Amygdala (tissue), 56 donors: ENCODE results near the gene C6orf118.

ENCODE experiments used
- DNase-seq, 56 donors: peaks; one replicate each; lab custom pipeline; 2025; lab: John Stamatoyannopoulos, UW

The C6orf118 gene

DNA sequence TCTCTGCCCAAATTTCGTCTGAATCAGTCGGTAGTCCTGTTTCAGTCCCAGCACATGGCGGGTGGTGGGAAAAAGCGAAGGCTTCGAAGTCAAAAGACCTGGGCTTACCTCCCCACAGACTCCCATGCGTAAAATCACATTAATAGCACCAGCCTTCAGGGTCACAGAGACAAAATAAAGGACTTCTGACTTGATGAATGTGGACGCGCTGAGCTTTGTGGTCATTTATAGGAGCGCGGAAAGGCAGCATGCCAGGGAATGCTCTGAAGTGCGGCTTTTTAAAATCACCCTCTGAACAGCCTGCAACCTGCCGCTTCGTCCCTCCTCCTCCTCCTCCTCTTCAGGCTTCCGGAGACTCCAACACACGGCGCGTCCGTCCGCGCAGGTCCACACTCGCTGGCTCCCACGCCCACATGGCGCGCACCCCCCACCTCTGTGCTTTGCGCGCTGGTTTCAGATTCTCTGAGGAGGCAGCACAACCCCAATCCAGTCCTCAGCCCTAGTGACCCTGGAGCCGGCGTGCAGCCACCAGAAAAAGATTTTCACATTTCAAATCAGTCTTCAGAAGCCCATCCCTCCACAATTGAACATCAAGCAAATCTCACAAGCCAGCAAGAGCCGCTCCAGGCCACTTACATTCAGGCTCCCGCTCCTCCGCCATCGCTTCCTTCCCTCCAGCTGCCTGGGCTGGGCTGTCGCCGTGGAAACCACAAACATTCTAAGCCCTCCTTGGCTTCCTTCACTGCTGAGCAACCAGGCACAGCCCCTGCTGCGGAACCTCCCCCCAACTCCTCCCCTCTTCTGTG lies at the start of gene C6orf118:
Gene C6orf118, minus strand, starts transcription at position 680 of the 806 bp plus-strand sequence. Its CDS starts 19 bp downstream, at position 661.
- DNase-seq: peak in 45 of 56 donors; percentile 3 to 77 (median 41)

DNA sequence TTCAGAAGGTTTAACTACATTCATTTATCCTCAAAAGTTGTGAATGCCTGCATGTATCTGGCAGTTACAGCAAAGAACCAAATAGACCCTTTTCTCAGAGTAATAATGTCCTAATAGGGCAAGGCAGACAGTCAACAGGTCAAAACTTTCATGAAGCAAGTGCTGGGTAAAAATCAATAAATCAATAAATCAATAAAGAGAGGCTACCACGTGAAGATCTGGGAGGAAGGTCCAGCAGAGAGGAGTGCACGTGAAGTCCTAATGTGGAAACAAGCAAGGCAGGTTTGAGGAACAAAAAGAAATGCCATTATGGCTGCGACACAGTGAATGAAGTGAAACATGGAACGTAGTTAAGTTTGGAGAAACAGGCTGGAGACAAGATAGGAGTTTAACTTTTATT lies 36.3 kb upstream of the C6orf118 start:
- DNase-seq: no peak

DNA sequence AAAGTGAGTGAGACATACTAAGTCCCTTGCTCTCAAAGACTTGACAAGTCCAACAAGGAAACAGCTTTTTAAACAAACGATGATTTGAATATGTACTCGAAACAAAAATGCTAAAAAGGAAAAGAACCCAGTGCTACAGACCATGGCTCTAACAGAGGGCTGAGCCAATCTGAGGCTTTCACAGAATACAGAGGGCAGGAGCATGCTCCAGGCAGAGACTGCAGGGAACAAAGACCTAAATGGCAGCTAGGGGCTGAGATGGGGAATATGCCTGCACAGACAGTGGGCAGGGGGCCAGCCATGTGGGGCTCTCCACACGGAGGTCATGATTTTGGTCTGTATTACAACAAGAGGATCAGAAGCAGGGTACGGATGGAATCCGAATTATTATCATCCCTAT lies 31.1 kb upstream of the C6orf118 start:
- DNase-seq: no peak

DNA sequence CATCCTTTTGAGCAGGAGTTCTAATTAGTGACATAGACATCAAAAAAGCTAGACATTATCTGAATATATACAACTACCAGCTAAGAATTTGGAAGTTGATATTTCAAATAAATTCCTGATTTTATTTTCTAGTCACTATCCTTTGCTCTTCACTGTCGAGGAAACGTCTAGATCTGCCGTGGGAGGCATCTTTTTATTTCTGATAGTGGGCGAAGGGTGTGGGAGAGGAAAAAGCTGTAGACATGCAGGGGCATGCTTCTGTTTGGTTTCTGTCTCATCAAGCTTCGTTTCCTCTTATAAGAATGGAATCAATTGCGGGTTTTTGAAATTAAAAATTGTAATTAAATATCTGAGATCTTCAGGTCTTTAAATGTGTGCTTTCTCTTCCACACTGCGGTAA lies 16.2 kb upstream of the C6orf118 start:
- peak in 3 of 56 donors; percentile 1 to 11 (median 10) for DNase-seq

DNA sequence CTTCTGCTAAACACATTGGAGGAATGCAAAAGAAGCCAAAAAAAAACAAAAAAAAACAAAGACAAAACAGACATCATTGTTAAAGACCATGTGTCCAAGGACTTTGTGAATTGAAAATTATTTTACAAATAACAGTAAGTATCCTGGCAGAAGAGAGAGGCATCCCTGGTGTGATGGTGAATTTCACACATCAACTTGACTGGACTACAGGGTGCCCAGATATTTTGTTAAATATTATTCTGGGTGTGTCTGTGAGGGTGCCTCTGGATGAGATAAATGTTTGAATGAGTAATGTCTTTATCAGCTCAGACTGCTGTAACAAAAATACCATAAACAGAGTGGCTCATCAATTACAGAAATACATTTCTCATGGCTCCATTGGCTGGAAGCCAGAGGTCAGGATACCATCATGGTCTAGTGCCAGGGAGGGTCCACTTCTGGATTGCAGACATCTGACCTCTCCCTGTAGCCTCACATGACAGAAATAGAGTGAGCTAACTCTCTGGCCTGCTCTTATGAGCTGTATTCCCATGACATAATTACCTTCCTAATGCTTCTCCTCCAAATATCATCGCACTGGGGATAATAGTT lies 12.2 kb upstream of the C6orf118 start:
- DNase-seq: no peak

DNA sequence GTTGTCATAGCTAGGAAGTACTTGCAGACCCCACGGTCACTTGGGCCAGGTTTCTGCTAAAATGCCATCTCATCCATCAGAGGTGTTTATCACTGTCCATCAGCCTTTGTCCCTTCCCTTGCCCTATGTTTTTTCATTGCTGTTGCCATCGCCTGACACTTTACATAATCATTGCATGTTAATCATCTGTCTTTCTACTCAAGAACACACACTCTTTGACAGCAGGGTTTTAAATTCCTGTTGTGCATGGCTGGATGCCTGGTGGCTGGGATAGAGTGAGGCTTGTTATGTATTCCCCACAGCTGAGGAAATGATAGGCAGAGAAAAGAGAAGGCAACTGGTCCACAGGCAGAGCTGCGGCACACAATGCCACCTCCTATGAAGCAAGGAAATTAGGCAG lies 11.7 kb upstream of the C6orf118 start:
- DNase-seq: no peak

DNA sequence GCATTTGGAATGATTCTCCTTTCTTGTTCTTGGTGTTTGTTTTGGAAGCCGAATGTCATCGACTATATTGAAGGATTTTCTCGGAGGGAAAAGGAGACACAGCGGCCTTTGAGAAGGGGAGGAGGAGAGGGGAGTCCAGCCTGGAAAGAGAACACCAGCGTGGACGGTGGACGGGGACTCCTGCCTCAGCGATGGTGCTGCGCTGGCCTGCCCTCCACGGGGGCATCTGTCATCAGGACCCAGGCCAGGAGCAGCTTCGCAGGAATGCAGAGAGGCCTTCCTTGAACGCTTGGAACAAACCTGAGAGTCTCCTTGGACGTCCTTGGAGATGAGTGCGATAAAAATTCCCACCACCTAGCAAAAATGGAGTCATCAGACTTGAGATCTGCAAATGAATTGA lies 8.3 kb upstream of the C6orf118 start:
- no peak for DNase-seq

DNA sequence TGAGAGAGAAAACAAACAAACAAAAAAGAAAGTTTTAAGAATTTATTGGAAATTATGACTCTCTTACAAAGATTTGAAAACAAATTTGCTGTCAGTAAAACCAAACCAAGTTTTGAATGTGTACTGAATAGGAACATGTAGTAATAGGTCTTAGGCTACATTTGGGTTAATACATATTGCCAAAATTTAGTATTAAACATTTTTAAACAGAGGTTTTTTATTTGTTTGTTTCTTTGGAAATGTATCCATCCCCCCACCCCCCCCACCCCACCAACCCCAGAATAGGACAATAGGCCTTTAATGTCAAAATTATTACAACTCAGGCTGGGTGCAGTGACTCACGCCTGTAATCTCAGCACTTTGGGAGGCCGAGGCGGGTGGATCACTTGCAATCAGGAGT lies 2.5 kb downstream of the C6orf118 start:
- no peak for DNase-seq

DNA sequence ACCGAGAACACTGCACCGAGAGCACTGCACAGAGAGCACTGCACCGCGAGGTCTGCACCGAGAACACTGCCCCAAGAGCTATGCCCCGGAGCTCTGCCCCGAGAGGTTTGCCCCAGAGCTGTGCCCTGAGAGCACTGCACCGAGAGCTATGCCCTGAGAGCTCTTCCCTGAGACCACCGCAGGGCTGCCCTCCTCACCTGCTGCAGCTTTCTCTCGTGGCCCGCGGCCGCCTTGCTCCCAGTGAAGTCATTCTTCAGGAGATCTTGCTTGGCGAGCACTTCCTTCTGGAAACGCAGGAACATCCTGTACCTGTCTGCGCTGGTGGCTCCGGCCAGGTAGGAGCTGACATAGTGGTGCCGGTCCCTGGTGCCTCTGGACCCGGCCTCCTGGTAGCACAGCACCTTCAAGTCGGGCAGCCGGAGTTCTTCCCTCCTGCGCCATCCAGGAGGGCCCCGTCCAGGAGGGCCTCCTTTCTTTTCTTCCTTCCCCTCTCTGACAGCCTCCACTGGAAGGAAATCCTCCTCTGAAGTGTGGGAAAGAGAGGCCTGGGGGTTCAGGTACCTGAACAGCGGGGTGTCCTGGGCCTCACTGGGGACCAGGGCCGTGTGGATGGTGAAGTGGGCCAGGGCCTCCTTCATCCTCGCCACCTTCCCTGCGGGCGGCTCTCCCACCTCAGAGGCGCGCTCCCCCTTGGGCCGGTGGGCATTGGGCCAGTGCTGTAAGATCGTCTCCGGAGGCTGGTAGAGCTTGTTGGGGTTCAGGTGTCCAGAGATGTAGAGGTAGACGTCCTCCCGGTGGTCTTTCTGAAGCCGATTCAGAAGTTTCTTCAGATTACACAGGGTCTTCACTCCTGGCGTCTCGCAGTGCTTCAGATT lies 7.8 kb downstream of the C6orf118 start:
- DNase-seq: no peak

DNA sequence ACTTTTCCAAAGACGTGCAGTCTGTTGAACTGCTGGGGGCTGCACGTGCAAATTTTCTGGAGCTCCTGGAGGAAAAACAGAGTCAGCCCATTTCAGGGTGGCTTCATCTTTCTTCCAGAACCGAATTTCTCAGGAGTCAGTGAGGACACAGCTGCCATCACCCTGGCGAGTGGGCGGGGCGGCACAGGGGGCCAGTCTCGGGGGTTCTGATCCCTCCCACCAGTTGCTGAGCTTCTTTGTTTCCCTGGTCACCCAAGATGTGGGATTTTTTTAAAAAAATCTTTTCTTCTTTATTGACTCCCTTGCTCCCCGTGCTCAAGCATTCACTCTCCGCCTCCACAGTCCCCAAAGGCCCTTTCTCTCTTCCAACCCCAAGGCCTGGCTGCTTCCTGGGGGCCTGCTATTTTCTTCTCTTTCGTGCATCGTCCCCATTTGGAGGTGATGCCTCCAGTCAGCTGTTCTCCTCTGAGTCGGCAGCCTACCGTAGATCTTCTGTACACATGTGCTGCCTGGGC lies 8.9 kb downstream of the C6orf118 start:
- DNase-seq: no peak

DNA sequence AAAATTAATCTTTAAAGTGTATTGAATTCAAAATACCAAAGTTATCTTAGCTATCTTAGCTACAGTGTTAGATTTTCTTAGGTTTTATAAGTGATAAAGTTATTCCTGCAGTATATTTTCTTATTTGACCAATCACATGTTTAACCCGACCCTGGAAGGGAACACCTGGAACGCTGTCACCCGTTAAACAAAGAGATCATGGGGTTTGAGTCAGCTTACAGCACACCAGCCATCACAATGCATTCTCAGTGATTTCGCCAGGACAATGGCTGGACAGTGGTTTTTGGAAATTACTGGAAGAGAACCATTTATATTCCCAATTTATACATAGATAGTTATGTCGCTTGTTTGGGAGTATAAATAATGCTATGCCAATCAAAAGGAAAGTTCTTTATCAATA lies 10.5 kb downstream of the C6orf118 start:
- no peak for DNase-seq

DNA sequence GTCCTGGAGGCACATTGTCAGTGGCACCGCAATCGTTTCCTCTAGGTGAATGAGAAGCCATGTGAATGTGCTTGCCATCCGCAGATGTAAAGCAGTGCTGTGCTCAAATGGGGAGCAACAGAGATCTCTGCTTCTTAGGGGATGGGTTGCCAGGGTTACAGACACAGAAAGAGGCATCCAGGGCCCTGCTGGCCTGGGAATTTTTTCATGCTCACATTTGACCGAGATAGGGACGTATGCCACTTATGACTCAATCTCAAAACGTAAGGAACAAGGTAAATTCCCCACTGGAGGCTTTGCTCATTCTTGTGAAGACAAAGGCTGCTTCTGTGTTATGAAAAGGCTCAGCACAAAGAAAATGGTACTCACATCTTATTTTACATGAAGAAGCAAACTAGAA lies 11.0 kb downstream of the C6orf118 start:
- no peak for DNase-seq

DNA sequence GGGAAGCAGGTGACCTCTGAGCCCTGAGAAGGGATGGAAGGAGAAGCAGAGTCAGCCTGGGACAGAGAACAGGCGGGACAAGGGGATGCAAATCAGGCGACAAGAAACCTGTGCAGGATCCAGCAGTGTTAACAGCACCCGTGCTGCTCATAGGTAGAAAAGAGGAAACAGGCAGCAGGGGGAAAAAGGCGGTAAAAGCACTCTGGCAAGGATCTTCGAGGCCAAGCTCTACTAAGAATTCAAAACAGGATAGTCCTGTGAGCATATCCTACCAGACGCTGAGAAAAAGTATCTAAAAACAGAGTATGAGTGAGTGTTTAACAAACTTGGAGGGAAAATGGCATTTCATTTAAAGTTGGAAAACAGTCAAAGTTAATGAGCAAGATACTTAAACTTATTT lies 16.7 kb downstream of the C6orf118 start:
- no peak for DNase-seq

DNA sequence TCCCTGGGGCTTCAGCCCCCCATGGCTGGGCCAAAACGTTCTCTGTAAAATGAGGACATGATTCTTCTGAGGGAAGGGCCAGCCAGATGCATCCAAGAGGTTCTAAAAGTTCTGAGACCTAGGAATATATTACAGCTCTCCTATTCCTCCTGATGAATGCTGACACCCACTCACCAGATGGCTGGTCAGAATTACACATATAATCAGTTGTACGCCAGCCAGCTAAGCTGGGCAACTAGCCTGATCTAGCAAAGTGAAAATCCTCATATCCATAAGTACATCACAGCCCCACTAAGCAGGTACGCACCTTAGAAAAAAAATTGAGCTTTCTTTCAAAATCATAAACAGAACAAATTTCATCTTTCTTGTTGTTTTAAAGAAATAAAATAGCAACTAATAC lies 34.8 kb downstream of the C6orf118 start:
- DNase-seq: peak in 3 of 56 donors; percentile 3 to 24 (median 11)

DNA sequence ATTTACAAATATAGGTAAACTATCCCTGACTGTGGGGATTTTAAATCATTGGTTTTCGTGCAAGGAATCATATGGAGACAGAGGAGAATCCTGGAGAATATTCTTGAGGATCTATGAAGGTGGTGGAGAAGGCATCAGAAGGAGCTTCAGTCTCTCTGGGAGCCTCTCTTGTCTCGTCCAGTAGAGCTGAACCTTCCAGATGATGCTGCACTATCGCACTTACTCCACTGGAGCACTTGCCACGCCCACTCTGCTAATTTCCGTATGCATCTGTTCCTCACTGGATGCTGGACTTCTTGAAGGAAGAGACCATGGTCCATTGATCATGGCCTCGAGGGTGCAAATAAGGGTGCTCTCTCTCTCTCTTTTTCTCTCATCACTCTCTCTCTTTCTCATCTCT lies 36.8 kb downstream of the C6orf118 start:
- DNase-seq: no peak

DNA sequence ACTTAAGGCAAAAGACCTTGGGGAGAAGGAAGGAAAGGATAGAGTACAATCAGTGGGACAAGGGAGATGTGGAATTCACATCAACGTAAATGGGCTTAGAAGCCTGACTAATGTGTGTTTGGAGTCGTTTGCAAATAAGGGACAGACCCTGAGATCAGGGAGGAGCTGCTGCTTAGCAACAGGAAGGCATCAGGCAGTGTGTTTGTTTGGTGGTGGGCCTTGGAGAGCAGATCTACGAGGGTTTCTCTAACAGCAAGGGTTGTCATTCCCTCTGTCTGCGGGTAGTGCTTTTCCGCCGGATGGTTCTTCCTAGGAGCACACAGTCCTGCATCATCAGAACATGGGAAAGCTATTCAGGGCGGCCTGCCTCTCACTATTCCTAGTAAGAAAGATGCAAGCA lies 40.4 kb downstream of the C6orf118 start:
- DNase-seq: no peak

DNA sequence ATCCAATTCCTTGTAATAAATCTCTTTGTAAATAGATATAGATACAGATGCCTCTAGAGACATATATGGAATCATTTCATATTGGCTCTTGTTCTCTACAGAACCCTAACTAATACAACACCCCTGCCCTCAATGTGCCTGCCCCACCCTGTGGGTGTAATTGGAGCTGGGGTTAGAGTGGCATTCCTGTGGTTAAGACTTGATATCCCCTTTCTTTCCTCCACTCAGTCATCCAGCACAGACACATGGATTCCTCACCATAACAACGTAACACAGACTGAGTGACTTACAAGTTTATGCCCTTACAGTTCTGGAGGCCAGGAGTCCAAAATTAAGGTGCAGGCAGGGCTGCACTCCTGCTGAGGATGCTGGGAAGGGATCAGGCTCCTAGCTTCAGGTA lies 42.8 kb downstream of the C6orf118 start:
- DNase-seq: no peak

DNA sequence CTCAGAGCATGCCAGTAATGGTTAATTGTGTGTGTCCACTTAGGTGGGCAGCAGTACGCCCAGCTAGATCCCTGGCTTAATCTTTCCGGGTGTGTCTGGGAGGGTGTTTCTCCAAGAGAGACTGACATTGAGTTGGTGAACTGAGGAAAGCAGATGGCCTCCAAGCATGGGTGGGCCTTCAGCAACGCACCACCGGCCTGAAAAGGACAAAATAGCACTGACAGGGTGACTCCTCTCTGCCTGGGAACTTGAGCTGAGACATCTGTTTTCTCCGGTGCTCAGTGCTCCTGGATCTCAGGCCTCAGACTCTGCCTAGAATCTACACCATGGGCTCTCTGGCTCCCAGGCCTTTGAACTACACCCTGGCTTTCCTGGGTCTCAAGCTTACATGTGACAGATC lies 43.2 kb downstream of the C6orf118 start:
- DNase-seq: no peak

DNA sequence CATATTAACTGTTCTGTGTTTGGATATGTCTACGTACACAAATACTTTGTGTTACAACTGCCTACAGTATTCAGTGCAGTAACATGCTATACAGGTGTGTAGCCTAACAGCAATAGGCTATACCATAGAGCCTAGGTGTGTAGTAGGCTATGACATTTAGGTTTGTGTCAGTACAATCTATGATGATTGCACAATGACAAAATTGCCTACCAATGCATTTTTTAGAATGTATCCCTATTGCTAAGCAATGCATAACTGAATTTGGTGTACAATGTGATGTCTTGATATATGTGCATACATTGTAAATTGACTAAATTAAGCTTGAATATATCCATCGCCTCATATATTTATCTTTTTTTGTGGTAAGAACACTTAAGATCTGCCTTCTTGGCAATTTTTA lies 48.9 kb downstream of the C6orf118 start:
- no peak for DNase-seq

DNA sequence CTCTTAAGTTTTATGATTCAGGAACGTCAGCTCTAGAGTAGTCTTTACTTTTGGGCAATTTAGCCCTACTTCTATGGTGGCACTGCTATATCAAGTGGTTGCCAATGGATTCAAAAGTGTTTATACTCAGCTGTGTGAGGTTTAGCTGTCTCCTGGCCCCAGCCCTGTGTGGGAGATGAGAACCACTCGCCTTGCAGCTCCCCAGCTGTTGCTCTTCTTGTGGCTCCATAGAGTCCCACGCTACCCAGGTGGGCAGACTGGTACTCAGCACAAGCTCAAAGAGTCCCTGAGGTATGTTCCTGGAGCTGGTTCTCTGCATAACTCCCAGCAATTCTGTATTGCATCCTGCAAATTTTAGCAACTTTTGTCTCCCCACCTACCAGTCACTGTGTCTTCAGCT lies 59.6 kb downstream of the C6orf118 start:
- DNase-seq: no peak

DNA sequence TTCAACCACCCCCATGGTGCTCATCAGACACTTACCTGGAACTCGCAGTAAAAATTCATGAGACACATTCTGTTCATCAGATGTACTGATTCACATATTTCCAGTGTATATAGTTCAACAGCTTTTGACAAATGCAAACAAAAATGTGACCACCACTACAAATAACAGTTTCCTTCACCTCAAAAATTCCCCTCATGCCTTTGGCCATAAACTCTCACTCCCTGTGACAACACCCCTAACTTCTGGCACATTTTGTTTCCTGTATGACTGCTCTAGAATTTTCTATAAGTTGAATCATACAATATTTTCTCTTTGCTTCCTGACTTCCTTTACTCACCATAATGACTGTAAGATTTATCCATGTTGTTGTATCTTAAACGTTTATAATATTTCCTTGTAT lies 63.7 kb downstream of the C6orf118 start:
- no peak for DNase-seq
